ENCODE results near the gene C15orf39. TPM values are rescaled to one million over a fixed set of nuclear protein-coding genes. Genes with fewer than 3 reads are reported as not detected.

The C15orf39 gene
- total RNA-seq, 4 donors from 2014 or later: 7.5 to 21.3 (median 9.5) TPM

DNA sequence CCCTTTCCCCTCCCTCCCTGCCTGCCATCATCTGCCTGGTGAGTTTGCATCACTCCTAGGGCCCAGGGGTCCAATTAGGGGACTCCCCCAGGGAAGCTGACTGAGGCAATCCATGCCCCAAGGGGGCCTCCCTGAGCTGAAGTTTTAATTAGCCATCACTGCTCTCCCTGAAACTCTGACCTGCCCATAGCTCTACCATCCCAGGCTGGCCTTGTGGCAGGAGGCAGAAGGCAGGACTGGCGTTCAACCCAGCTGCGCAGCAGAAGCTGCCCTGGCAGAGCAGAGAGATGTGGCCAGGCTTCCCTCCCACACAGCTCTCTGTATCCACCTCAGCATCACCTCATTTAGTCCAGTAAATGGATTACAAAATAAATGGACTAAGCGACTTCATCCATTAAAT is 7.7 kb upstream of the C15orf39 start:
- TF ChIP-seq, protein P1, sequence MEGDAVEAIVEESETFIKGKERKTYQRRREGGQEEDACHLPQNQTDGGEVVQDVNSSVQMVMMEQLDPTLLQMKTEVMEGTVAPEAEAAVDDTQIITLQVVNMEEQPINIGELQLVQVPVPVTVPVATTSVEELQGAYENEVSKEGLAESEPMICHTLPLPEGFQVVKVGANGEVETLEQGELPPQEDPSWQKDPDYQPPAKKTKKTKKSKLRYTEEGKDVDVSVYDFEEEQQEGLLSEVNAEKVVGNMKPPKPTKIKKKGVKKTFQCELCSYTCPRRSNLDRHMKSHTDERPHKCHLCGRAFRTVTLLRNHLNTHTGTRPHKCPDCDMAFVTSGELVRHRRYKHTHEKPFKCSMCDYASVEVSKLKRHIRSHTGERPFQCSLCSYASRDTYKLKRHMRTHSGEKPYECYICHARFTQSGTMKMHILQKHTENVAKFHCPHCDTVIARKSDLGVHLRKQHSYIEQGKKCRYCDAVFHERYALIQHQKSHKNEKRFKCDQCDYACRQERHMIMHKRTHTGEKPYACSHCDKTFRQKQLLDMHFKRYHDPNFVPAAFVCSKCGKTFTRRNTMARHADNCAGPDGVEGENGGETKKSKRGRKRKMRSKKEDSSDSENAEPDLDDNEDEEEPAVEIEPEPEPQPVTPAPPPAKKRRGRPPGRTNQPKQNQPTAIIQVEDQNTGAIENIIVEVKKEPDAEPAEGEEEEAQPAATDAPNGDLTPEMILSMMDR (IDR thresholded peaks at IDR 0.05; ENCODE audit: low read depth): no peak

DNA sequence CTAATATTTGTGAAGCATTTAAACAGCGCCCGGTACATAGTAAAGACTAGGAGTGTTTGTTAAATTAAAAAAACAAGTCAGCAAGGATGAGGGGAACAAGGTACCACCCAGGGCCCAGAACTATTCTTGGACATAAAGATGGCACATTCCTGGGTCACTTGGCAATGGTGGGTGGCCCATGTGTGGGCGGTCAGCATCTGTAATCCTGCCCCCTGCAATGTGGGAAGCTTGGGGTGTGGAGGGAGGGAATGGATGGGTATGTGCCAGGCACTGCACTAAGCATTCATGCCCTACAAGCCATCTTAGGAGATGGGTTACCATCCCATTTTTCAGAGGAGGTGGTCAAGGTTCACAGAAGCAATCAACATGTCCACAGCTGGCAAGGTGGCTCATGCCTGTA is 7.3 kb upstream of the C15orf39 start:
- TF ChIP-seq, protein P1 (IDR thresholded peaks at IDR 0.05; ENCODE audit: low read depth): no peak

DNA sequence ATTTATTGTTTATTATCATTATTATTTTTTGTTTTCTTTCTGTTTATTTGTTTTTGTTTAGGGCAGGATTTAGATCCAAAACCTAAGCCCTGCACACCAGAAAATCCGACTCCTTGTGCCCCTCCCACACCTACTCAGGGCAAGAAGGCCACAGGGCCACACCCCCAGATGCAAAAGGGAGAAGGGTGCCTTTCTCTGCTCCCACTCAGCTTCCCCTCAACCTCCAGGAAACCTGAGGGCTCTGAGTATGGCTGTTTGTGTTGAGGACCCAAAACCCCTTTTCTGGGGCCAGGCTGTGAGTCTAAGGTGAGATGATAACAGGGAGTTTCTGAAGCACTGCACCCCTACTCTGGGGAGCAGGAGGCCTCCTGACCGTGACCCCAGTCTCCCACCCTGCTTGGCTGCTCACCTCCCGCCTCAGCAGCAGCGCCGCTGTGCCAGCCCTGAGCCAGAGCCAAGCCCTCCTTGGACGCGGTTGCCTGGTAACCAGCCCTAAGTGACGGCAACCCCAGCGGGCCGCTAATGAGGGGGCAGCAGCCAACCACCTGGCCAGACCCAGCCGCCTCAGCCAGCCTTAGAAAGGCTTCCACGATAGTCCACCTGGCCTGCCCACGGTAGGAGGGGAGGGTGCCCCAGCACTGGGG is 6.4 kb upstream of the C15orf39 start:
- TF ChIP-seq, protein P1 (IDR thresholded peaks at IDR 0.05; ENCODE audit: low read depth): no peak

DNA sequence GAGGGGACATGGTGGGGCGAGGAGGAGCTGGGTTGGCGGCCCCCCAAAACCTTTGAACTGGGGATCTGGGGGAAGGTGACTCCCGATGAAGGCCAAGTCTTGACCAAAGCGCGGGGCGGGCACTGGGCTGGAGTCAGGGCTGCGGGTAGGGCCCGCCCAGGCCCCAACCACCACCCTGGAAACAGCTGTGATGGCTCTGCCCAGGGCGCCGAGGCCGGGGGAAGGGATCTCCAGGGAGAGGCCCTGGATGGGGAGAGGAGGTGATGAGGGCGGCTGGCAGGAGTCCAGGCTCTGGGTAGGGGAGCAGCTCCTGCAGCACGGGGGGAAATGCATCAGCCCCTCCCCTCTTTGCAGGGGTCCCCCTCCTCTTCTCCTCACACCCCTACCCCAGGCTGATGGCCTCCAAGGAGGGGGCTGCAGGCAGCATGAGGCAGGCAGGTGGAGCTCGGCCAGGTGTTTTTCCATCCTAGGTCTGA is 5.9 kb upstream of the C15orf39 start:
- TF ChIP-seq, protein P1 (IDR thresholded peaks at IDR 0.05; ENCODE audit: low read depth): no peak

DNA sequence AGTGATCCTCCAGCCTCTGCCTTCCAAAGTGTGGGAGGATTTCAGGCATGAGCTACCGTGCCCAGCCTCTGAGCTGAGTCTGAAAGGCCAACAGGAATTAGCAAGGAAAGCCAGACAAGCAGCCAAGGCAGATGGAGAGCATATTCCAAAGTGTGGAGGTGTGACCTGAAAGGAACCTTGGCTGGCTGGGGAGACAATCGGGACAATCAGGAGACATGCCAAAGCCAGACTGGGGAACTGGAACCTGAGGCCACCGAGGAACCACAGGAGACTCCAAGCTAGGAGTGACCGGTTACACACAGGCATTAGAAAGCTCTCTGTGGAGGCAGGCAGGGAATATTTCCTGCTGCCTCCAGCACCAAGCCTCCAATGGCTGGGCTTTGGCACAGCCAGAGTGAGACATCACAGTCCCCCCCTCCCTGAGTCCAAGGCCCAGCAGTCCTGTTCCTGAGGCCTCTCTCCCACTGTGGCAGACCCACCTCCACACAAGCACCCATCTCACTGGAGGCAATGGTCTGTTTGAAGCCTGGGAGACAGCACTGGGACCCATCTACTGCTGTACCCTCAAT is 4.5 kb upstream of the C15orf39 start:
- TF ChIP-seq, protein P1 (IDR thresholded peaks at IDR 0.05; ENCODE audit: low read depth): no peak

DNA sequence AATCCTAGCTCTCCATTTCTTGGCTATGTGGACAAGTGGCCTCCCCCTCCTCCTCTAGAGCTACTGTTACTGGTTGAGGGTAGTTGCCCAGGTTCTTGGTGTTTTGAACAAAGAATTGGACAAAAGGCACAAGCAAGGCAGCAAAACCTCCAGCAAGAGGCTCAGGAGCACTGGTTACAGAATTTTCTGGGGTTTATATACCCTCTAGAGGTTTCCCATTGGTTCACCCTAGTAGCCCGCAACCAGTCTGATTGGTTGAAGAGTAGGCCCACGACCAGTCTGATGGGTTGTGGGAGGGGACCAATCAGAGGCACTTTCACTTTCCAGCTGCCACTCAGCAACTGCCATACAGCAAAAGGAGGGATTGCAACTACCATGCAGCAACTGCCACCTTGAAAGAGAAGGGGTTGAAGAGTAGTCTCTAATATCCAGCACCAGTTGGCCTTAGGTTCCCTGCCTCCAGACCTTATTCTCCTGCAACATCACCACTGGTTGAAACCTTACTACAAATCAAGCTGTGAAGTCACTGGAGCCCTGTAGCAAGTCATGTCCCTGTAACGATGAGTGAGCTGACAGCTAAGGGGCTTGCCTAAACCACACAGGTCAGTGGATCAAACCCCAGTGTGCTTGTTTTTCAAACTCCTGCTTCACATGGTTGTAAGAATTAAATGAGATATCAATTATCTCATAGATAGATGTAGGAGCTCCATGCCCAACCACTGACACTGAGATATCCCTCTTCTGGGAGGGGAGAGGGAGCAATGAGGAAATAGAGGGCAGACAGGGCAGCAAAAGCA is 2.9 kb upstream of the C15orf39 start:
- TF ChIP-seq, protein P1 (IDR thresholded peaks at IDR 0.05; ENCODE audit: low read depth): no peak

DNA sequence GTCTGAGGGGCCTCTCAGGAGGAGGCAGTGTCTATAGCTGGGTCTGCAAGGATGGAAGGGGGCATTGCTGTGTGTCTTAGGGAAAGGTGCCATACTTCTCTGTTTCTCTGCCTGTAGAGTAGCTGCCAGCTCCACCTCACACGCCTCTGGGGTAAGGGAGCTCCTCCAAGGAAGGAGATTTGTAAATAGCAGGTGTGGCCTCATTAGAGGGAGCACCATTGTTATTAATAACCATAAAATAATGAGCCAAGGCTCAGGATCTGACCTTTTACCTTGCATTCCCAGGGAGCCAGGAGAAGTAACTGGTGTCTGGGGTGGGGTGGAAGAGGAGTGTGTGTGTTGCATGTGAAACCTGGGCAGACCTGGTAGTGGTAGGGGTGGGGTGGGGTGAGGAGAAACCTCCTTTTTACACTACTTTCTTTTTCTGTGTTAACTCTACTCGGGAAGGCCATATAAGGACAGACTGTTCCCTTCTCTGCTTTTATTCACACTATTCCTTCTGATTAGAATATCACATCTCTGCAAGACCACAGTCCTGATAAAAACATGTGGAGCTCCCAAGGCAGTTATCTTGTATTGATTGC is 2.2 kb upstream of the C15orf39 start:
- TF ChIP-seq, protein P1 (IDR thresholded peaks at IDR 0.05; ENCODE audit: low read depth): no peak

Data from subcutaneous adipose tissue (tissue), 4 donors.